Measurements from ENCODE around the gene LBHD2.

Gene LBHD2

GRCh38 chr14:103121846-103122584 is 38.0 kb downstream of the LBHD2 start:
- no peak for DNase-seq

GRCh38 chr14:103122585-103122946 is 38.6 kb downstream of the LBHD2 start:
- DNase-seq: no peak

DNA sequence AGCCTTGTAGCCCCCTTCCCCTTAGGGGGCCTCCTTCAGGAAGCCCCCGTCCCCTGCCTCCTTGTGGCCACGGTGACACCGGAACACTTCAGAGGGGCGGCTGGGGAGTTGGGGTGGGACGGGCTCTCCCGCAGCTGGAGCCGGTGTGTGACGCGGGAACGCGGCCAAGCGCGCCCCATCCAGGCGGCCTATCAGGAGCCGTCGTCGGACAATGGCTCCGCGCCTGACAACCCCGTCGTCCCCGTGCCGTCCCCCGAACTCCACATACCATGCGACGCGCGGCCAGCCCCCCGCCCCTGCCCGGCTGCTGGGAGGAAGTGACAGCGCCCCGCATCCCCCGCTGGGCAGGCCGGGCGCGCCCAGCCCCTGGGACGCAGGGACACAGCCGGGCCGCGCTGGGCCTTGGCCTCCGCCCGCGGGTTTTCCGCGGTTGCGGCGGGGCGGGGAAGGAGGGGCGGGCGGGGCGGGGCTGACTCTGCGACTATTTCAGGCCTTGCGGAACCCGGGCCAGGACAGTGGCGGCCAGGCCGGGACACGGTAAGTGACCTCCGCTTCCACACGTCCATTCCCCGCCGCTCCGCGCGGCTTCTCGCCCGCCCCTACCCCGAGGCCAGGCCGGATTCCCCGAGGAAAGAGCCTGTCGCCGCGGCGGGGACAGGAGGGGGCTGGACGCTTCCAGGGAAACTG is 39.1 kb downstream of the LBHD2 start, which contains the start of gene TNFAIP2:
Gene TNFAIP2 (plus strand): TSS at position 515 of the 687 bp plus-strand sequence. CDS start 2,997 bp downstream, outside the sequence.
- DNase-seq: no peak

DNA sequence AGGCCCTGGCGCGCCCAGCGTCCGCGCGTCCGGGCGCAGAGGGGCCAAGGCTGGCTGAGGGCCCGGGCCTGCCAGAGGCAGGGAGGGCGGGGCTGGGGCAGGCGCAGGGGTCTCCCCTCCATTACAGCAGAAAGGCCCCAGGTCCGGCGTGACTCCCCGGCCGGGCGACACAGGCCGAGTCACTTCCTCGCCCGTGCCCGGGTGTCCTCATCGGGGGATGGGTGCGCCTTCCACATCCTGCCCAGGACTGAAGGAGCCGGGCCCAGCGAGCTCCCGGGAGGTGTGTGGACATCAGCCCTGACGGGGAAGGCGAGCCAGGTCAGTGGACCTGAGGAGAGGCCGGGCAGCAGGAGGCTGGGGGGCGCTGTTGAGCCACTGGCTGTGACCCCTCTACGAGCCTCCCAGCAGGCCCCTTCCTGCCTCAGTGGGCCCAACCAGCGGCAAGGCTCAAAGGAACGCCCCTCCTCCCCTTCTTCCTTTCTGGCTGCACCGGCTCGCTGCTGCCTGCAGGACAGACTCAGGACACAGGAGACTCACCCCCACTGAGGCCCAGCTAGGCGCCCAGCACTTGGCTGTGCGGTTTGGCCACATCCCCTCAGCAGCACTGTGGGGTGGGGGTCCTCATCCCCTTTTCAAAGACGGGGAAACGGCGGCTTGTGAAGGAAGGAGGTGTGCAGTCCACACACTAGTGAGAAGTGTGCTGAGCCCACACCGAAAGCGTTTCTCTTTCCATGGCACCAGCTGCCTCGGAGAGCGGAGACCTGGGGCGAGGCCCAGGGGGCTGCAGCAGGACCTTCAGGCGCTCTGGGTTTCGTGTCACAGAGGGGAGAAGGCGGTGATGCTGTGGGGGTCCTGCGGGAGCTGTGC is 39.9 kb downstream of the LBHD2 start:
- no peak for DNase-seq

GRCh38 chr14:103124501-103125001 is 40.5 kb downstream of the LBHD2 start:
- no peak for DNase-seq

DNA sequence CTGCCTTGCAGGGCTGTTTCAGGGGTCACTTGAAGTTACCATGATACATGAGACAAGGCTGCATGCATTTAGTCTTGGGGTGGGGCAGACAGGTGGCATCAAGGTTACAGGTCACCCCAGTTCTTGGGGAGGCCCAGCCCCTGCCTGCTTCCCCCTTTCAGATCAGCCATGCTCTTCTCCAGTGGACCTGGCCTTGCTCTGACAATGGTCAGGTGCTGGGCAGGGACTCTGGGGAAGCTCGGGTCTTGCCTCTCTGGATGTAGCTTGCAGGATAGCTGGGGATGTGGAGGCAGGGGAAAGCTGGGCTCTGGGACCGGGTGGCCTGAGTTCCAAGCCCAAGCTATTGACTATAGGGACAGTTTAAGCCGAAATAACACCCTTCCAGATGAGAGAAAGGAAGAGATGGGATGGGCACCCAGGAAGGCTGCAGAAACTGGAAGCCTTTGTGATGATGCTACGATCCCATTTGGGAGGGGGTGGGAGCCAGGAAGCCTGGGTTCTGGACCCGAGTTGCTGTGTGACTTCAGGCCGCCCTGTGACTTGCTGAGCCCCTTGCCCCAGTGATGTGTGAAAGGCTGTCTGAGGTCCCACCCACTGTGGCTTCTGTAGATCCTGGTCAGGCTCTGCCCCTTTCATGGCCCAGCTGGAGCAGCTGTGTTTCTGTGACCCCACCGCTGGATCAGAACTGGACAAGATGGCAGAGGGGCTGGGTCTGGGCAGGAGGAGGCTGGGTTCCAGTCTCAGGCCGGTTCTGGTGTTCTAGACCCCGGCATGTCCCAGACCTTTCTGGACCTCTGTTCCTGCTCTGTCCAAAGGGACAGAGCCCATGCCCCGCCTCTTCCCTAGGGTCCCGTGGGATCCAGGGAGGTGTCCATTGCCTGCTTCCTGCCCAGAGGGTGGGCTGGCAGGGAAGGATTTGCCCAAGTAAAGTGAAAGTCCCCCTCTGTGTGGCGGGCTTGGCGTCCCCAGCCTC is 41.4 kb downstream of the LBHD2 start:
- no peak for DNase-seq

DNA sequence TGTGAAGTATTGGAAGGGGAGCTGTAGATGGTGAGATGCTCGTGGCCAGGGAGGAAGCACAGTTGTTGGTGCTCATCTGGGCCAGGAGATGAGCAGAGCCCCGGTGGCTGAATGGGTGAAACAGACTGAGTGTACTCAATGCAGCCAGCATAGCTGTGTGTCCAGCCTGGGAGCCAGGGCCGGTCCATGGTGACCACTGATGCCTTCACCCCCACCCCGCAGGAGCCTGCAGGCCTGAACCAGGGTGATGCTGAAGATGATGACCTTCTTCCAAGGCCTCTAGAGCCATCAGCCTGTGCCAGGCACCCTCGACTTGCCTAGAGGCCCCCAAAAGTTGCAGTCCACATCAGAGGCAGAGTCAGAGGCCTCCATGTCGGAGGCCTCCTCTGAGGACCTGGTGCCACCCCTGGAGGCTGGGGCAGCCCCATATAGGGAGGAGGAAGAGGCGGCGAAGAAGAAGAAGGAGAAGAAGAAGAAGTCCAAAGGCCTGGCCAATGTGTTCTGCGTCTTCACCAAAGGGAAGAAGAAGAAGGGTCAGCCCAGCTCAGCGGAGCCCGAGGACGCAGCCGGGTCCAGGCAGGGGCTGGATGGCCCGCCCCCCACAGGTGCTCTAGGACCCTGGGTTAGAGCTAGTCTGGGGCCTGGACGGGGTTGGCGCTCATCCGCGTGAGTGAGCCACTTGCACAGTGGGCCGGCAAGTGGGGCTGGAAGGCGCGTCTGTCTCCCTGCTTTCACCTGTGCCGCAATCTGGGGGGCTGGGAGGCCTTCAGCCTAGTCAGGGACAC is 42.3 kb downstream of the LBHD2 start:
- DNase-seq: no peak

GRCh38 chr14:103126873-103127304 is 42.9 kb downstream of the LBHD2 start:
- DNase-seq: no peak

- DNase-seq: no peak
Observed at GRCh38 chr14:103127356-103127755, 43.3 kb downstream of the LBHD2 start.

DNA sequence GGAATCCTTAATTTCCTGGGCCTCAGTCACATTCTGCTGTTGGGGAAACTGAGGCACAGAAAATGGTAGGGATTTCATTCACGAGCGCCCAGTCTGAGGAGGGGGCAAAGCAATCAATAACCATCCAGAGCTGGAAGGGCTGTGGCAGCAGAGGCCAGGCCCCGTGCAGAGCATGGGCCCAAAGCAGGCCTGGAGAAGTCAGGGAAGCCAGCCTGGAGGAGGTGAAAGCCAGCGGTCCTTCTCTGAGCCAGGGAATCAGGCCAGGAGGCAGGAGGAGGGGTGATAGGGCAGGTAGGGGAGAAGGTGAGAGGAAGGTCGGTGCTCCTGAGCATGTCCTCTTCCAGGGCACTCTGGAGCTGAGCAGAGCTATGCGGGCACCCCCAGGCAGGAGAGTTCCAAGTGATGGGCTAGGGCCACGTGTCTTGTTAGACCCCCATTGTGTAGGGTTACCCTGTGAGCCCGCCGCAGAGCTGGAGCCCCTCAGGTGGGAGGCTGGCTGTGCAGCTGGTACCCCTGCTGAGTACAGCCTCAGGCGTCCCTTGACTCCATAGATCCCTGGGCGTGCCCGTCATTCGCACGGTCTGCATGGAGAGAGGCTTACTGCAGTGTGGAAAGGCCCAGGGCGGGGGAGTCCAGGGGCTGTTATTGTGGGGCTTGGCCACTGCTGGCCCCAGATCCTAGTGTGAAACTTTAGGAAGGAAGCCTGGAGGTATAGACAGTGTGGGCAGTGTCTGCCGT is 44.0 kb downstream of the LBHD2 start:
- no peak for DNase-seq

- no peak for DNase-seq
Observed at GRCh38 chr14:103128631-103129300, 44.8 kb downstream of the LBHD2 start.

DNA sequence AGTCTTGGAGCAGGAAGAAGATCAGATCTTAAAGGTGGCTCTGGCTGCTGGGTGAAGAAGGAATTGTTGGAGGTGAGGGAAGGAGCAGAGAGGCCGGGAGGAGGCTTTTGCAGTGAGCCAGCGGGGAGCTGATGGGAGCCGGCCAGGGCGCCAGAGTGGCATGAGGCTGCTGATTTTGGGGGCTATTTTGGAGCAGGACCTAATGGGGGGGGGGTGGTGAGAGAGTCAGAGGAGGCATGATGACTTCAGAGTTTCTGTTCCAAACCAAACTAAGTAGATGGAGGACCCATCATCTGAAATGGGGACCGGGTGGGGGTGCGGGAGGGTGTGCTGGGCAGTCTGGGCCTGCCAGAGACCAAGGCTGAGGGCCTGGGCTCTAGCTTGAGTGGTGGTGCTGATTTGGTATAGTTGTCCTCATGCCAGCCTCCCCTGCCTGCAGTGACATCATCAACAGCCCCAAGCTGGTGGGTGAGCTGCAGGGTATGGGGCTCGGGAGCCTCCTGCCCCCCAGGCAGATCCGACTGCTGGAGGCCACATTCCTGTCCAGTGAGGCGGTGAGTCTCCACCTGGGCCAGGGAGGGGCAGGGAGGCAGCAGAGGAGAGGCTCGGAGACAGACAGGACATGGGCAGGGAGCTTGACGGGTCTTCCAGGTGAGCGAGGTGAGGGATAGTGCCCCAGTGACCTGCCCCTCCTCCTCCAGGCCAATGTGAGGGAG is 45.4 kb downstream of the LBHD2 start:
- no peak for DNase-seq

- no peak for DNase-seq
Observed at GRCh38 chr14:103130017-103130764, 46.2 kb downstream of the LBHD2 start.

DNA sequence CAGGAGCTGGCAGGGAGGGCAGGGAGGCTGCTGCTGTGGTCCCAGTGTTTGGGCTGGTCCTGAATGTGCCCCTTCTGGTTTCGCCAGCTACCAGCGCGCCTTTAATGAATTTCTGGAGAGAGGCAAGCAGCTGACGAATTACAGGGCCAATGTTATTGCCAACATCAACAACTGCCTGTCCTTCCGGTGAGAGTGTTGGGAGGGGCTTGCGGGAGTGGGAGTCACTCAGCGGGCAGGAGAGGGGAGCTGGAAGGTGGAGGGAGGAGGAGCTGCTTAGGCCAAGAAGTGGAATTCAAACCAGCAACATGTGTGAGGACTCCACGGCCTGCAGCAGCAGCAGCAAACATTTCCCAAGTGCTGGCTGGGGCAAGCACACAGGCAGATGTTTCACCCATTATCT is 47.0 kb downstream of the LBHD2 start:
- no peak for DNase-seq

GRCh38 chr14:103131580-103131979 is 47.6 kb downstream of the LBHD2 start:
- DNase-seq: no peak

DNA sequence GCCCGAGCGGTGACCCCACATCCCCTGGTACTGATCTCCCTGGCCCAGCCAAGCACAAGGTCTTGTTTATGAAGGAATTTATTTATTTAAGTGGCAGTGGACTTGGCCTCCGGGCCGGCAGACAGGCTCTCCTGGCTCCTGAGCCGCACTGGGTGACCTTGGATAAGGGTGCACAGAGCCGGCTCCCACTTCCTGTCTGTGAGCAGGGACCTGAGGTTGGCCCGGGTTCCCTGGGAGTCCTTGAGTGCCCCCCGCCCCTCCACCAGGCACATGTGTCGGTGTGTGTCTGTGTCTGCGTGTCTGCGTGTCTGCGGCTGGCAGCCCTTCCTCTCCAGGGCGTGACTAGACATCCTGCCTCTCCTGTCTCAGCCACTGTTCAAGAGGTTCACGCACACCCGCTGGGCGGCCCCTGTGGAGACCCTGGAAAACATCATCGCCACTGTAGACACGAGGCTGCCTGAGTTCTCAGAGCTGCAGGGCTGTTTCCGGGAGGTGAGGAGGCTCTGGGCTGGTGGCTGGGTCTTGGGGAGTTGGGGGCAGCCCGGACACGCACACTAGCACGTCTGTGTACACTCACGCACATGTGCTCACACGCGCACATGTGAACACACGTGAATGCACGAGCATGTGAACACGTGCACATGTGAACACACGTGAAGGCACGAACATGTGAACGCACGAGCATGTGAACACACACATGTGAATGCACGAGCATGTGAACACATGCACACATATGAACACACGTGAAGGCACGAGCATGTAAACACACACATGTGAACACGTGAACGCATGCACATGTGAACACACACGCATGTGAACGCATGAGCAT is 48.6 kb downstream of the LBHD2 start:
- no peak for DNase-seq

All from hippocampal formation (tissue), 2 donors.